Transverse colon (tissue), 4 donors: ENCODE data around the gene ZNF624. TPM values are rescaled to one million over a fixed set of nuclear protein-coding genes. Genes with fewer than 3 reads are reported as not detected.

Source experiments
- DNase-seq: peaks from one replicate; pipeline ENCODE4 v3.0.0-alpha.2; 2019
- H3K27ac ChIP-seq, 4 donors: fragments of 200-600 bp; sonication (generic); 2 replicates each; pipeline ENCODE4 v1.5.1; 2016 to 2018; ENCODE audit warnings: inconsistent platforms in 4 of 4
- H3K27me3 ChIP-seq: fragments of 200-600 bp; sonication (generic); 2 replicates; pipeline ENCODE4 v1.5.1; 2017; ENCODE audit warnings: inconsistent platforms
- H3K36me3 ChIP-seq, 4 donors: fragments of 200-600 bp; sonication (generic); 2 replicates each; pipeline ENCODE4 v1.5.1; 2017 to 2019; ENCODE audit warnings: inconsistent platforms in 4 of 4
- H3K4me1 ChIP-seq, 4 donors: fragments of 200-600 bp; sonication (generic); 2 replicates each; pipeline ENCODE4 v1.5.1; 2017 to 2020; ENCODE audit warnings: inconsistent platforms in 4 of 4
- H3K4me3 ChIP-seq, 4 donors: fragments of 200-600 bp; sonication (generic); 1 replicate in 1 of 4; 2 replicates in 3 of 4; pipeline versions ENCODE4 v1.5.1 to v1.6.1; 2017 to 2019; ENCODE audit warnings: inconsistent platforms in 4 of 4
- H3K9me3 ChIP-seq, 2 donors: fragments of 200-600 bp; sonication (generic); 2 replicates each; pipeline ENCODE4 v1.5.1; 2017 to 2019; ENCODE audit warnings: inconsistent platforms in 2 of 2
- EP300 ChIP-seq: sonication (generic); formaldehyde crosslinking; IDR thresholded peaks from one replicate; pipeline ENCODE4 v1.6.1; 2017; ENCODE audit warnings: antibody characterized with exemption, low read depth
- POLR2A ChIP-seq: fragments of 450-650 bp; IDR thresholded peaks from one replicate; pipeline ENCODE4 v1.6.1; 2016; ENCODE audit warnings: antibody characterized with exemption, mild to moderate bottlenecking, moderate library complexity
- POLR2AphosphoS5 ChIP-seq, 3 donors: sonication (generic); formaldehyde crosslinking; IDR thresholded peaks; one replicate each; pipeline ENCODE4 v1.6.1; 2016; ENCODE audit warnings: antibody characterized with exemption in 3 of 3
- WGBS, 2 donors: methylation state at CpG; one replicate each; pipeline ENCODE4 v1.1.5; 2018; ENCODE audit warnings: low coverage in 1 of 2; 5-methylcytosine and 5-hydroxymethylcytosine counted together
- in situ Hi-C, 4 donors: fragments of 200-750 bp; cut with MboI; loops; one replicate each; pipeline versions ENCODE4 v1.15.0 to v1.15.1; 2017; ENCODE audit warnings: low sequenced_read_pairs in 3 of 4, low pct_ligation_motif_present in 1 of 4, low pct_unique_long_range_greater_than_20kb in 1 of 4
- intact Hi-C: fragments of 100-400 bp; cut with DNase I; formaldehyde crosslinking; loops from one replicate; pipeline ENCODE4 v1.15.1; 2023; ENCODE audit warnings: low total_unique reads
- total RNA-seq, 4 donors: library from RNA; depleted of rRNA; stranded (reverse); fragments of >200 nt; gene quantifications; one replicate each; pipeline ENCODE4 v1.1.0, GENCODE V29; 2016
- TF ChIP-seq, protein P1 (sequence below), 5 experiments: fragments of 200-600 bp in 3 of 5; fragments of 450-650 bp in 2 of 5; sonication (generic) in 3 of 5; IDR thresholded peaks; 1 replicate in 2 of 5; 2 replicates in 3 of 5; pipeline ENCODE4 v1.5.1; 2016 to 2017; ENCODE audit warnings: antibody characterized with exemption in 5 of 5, inconsistent platforms in 3 of 5, mild to moderate bottlenecking in 2 of 5, moderate library complexity in 1 of 5

ZNF624 gene
- total RNA-seq, 4 donors from 2014 or later = 1.5 to 11.1 (median 4.5) TPM

- in situ Hi-C loops = no loop called here
- no peaks in the 10 kb centered on the region for H3K9me3 ChIP-seq
- no peaks in the 10 kb centered on the region for H3K27me3 ChIP-seq
- H3K4me1 ChIP-seq = peaks cover 3 to 16% (median 13%) of the 10 kb centered on the region in 4 donors
- H3K27ac ChIP-seq = peak overlapping the region; percentile 91 to 96 (median 92)
- intact Hi-C loops = no loop called here
- peak overlapping the region; percentile 50 to 80 (median 60) for H3K4me3 ChIP-seq
- H3K36me3 ChIP-seq = no peaks in the 10 kb centered on the region
- TF ChIP-seq POLR2AphosphoS5 (IDR thresholded peaks at IDR 0.05) = no peak
- no peak for TF ChIP-seq EP300
- no peak for TF ChIP-seq POLR2A
- TF ChIP-seq, protein P1, sequence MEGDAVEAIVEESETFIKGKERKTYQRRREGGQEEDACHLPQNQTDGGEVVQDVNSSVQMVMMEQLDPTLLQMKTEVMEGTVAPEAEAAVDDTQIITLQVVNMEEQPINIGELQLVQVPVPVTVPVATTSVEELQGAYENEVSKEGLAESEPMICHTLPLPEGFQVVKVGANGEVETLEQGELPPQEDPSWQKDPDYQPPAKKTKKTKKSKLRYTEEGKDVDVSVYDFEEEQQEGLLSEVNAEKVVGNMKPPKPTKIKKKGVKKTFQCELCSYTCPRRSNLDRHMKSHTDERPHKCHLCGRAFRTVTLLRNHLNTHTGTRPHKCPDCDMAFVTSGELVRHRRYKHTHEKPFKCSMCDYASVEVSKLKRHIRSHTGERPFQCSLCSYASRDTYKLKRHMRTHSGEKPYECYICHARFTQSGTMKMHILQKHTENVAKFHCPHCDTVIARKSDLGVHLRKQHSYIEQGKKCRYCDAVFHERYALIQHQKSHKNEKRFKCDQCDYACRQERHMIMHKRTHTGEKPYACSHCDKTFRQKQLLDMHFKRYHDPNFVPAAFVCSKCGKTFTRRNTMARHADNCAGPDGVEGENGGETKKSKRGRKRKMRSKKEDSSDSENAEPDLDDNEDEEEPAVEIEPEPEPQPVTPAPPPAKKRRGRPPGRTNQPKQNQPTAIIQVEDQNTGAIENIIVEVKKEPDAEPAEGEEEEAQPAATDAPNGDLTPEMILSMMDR (IDR thresholded peaks at IDR 0.05) = no peak
- 10 to 12% methylated on average over 2 to 8 of the region's 8 CpGs for WGBS, 2 donors
- DNase-seq = no peak
Observed at GRCh38 chr17:16652847-16653366, 743 bp downstream of the ZNF624 start.

DNA sequence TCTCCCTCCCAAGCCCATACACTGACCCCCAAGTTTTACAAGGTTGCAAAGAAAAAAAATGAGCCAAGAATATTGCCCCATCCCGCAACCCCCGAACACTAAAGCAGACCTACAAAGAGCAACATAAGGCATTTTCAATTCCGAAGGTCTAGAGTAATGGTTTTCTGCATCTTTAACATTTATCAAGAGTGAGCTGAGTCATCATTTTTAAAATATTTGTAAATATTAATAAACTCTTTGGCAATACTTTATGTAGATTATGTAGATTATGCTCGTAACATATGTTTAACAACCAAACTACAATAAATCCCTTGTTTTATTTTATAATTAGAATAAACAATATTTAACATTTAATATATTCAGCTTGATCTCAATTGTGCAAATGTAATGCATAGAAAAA lies 1.4 kb downstream of the ZNF624 start:
- Histone ChIP-seq H3K4me1 (peaks cover 3 to 16% (median 13%) of the 10 kb centered on the region in 4 donors), H3K36me3 (no peaks in the 10 kb centered on the region), H3K27ac (peak overlapping the region in 3 of 4 donors; percentile 92 to 96 (median 93)), H3K4me3 (no peak overlapping the region), H3K27me3 (no peaks in the 10 kb centered on the region), H3K9me3 (no peaks in the 10 kb centered on the region)
- TF ChIP-seq, protein P1 (IDR thresholded peaks at IDR 0.05) = no peak
- TF ChIP-seq POLR2A (no peak), EP300 (no peak), POLR2AphosphoS5 (IDR thresholded peaks at IDR 0.05) (no peak)
- DNase-seq = no peak
- in situ Hi-C loops = no loop called here
- intact Hi-C loops = no loop called here
- WGBS, 2 donors = 93 to 98% methylated on average over 4 of the region's 4 CpGs

DNA sequence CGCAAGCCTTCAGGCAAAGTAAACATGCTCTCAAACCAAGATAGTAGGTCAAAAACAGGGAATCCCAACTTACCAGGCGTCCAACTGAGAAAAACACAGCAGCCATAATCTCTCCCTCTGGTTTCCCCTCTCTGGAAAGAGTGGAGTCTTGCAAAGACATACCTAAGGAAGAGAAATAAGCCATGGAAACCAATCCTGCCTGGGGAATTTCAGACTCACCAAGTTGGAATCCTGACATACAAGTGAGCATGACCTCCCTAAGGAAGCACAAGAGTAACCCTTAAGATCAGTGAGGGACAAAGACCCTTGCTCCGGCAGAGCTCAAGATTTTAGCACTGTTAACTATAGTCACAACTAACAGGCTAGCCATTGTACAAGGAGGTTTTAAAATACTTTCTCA lies 4.1 kb downstream of the ZNF624 start:
- intact Hi-C loops (no loop called here), in situ Hi-C loops (no loop called here)
- 96 to 100% methylated on average over 2 to 3 of the region's 3 CpGs for WGBS, 2 donors
- TF ChIP-seq POLR2A (no peak), EP300 (no peak), POLR2AphosphoS5 (IDR thresholded peaks at IDR 0.05) (no peak)
- no peaks in the 10 kb centered on the region for H3K27me3 ChIP-seq
- no peak overlapping the region for H3K4me3 ChIP-seq
- no peak overlapping the region for H3K27ac ChIP-seq
- no peaks in the 10 kb centered on the region for H3K9me3 ChIP-seq
- peaks cover 3 to 16% (median 13%) of the 10 kb centered on the region in 4 donors for H3K4me1 ChIP-seq
- DNase-seq = no peak
- H3K36me3 ChIP-seq = no peaks in the 10 kb centered on the region

- TF ChIP-seq POLR2AphosphoS5 (IDR thresholded peaks at IDR 0.05) = no peak
- Histone ChIP-seq H3K36me3 (peaks cover 0 to 12% (median 2%) of the 10 kb centered on the region in 4 donors), H3K27ac (no peak overlapping the region), H3K4me1 (no peaks in the 10 kb centered on the region), H3K4me3 (no peak overlapping the region), H3K9me3 (peaks cover 0 to 8% of the 10 kb centered on the region in 2 donors), H3K27me3 (no peaks in the 10 kb centered on the region)
- intact Hi-C loops = no loop called here
- DNase-seq = no peak
- WGBS, 2 donors = 57 to 83% methylated on average over 1 of the region's 1 CpG
- in situ Hi-C loops = no loop called here
Observed at GRCh38 chr17:16639438-16639837, 14.2 kb downstream of the ZNF624 start.

- Histone ChIP-seq H3K27ac (no peak overlapping the region), H3K4me3 (no peak overlapping the region), H3K4me1 (no peaks in the 10 kb centered on the region), H3K9me3 (peaks cover 89% of the 10 kb centered on the region in 2 donors), H3K36me3 (peaks cover 0 to 72% (median 18%) of the 10 kb centered on the region in 4 donors), H3K27me3 (no peaks in the 10 kb centered on the region)
- in situ Hi-C loops = no loop called here
- WGBS, 2 donors = 91 to 96% methylated on average over 6 of the region's 6 CpGs
- intact Hi-C loops = no loop called here
- TF ChIP-seq EP300 (no peak), POLR2AphosphoS5 (IDR thresholded peaks at IDR 0.05) (no peak), POLR2A (no peak)
- TF ChIP-seq, protein P1 (IDR thresholded peaks at IDR 0.05) = no peak
- no peak for DNase-seq
Observed at GRCh38 chr17:16623282-16623681, 30.4 kb downstream of the ZNF624 start.
